ENCODE measurements around the gene SNAPC4. TPM values are rescaled to one million over a fixed set of nuclear protein-coding genes. Genes with fewer than 3 reads are reported as not detected.

SNAPC4 gene
- total and polyA plus RNA-seq, 9 of the 15 experiments (the other 6 are each of a cell fraction or from before 2014, with no cell fraction given): 0.21 to 21.8 (median 8.8) TPM

GRCh38 chr9:136445799-136446198 lies 45.8 kb upstream of the SNAPC4 start (continued):
- TF ChIP-seq ZKSCAN8 (CRISPR knock-in tag; IDR thresholded peaks at IDR 0.05): no peak
- no peak for TF ChIP-seq BRF2 (IDR thresholded peaks at IDR 0.05; ENCODE audit: borderline replicate concordance, insufficient read depth, insufficient read length)
- TF ChIP-seq BCOR (IDR thresholded peaks at IDR 0.05): peak; percentile 77
- no peak for TF ChIP-seq HDGF (IDR thresholded peaks at IDR 0.05)
- peak; percentile 48; the same call in 1 of the 2 replicates for TF ChIP-seq ADNP (tag; IDR thresholded peaks at IDR 0.05)
- no peak for TF ChIP-seq EGR1 (conservative IDR thresholded peaks at IDR 0.05)
- TF ChIP-seq ZEB2 (IDR thresholded peaks at IDR 0.05): no peak
- 0 out of 4 replicates have a peak, but pooled peaks of 1 of the 2 experiments have one; percentile 6 for TF ChIP-seq RCOR1 (IDR thresholded peaks at IDR 0.05; ENCODE audit: borderline replicate concordance in 1 of 2, low read depth in 2 of 2, low read length in 2 of 2)
- TF ChIP-seq CEBPB (tag; IDR thresholded peaks at IDR 0.05): peak; percentile 57
- peak; percentile 88 for TF ChIP-seq RBM25 (IDR thresholded peaks at IDR 0.05; ENCODE audit: low read depth, low read length, severe bottlenecking)
- no peak for TF ChIP-seq ZNF445 (CRISPR knock-in tag; IDR thresholded peaks at IDR 0.05; ENCODE audit: low read depth)
- no peak for TF ChIP-seq CBFA2T2 (conservative IDR thresholded peaks at IDR 0.05)
- TF ChIP-seq HOXB6 (CRISPR knock-in tag; IDR thresholded peaks at IDR 0.05; ENCODE audit: borderline replicate concordance): no peak

GRCh38 chr9:136444102-136444501 lies 44.1 kb upstream of the SNAPC4 start:
- FAIRE-seq (no peak), ATAC-seq (no peak), DNase-seq (ENCODE audit: extremely low read depth in 1 of 4, low spot score in 3 of 4) (no peak)
- Histone ChIP-seq H2AFZ (ENCODE audit: low read depth, low read length) (no peak overlapping the region), H3K36me3 (ENCODE audit: control insufficient read depth, insufficient read depth, low read length) (peaks cover 82% of the 10 kb centered on the region), H3K27me3 (ENCODE audit: control insufficient read depth in 2 of 2, insufficient read depth in 2 of 2, low read length in 2 of 2) (no peaks in the 10 kb centered on the region), H3K9me3 (replicated peaks; ENCODE audit: control insufficient read depth, insufficient read depth, low read depth, low read length) (no peaks in the 10 kb centered on the region), H3K9ac (ENCODE audit: insufficient read depth in 1 of 2, low read depth in 2 of 2, low read length in 2 of 2) (no peak overlapping the region), H3K4me1 (replicated peaks in 1 of 2; ENCODE audit: control insufficient read depth in 2 of 2, insufficient read depth in 2 of 2, low read length in 2 of 2) (peaks cover 4 to 19% of the 10 kb centered on the region in 2 experiments; a peak in 3 of 5 replicates), H3K4me2 (ENCODE audit: insufficient read depth, low read length) (no peak overlapping the region), H3K79me2 (ENCODE audit: control insufficient read depth, insufficient read depth, low read length) (peaks cover 5% of the 10 kb centered on the region), H3K4me3 (no peak overlapping the region), H3K9me1 (ENCODE audit: control insufficient read depth, insufficient read depth, low read length) (peaks cover 11% of the 10 kb centered on the region), H4K20me1 (replicated peaks; ENCODE audit: control insufficient read depth, insufficient read depth, low read length) (peaks cover 16% of the 10 kb centered on the region), H3K27ac (ENCODE audit: extremely low read depth, low read depth, low read length) (no peak overlapping the region)
- 93% methylated on average over 20 of the region's 20 CpGs for WGBS (ENCODE audit: insufficient coverage, low coverage, missing lambda C conversion rate)
- no TSS peak for BruUV-seq (replicated peaks)
- TF ChIP-seq POLR2G (IDR thresholded peaks at IDR 0.05; ENCODE audit: low read depth, low read length) (peak; percentile 29; the same call in 1 of the 2 replicates), ZNF436 (CRISPR knock-in tag; IDR thresholded peaks at IDR 0.05) (no peak)
- intact Hi-C loops (cut with micrococcal nuclease) (no loop called here), in situ Hi-C loops (cut with MboI) (no loop called here)
- POLR2A ChIA-PET: interaction anchor here (1.6 kb wide), 1 partner anchor 14 kb away, joined by 7 read pairs; no protein-coding TSS in a partner anchor
- CTCF ChIA-PET (ENCODE audit: low intra/inter-chr PET ratio): no interaction called here
